Activated naive CD4-positive, alpha-beta T cell treated with anti-CD3 and anti-CD28 coated beads, Interleukin-2, amount 50 U/mL, for 72 hours (primary cell): ENCODE data around the gene ATP2C2. TPM values are rescaled to one million over a fixed set of nuclear protein-coding genes. Genes with fewer than 3 reads are reported as not detected.

Experiments
- ATAC-seq, 2 donors: fragments of 150-1000 bp; cut with Tn5 transposase; 2 replicates each; pipeline ENCODE4 v1.10.0; 2021; ENCODE audit warnings: mild to moderate bottlenecking in 2 of 2, moderate library complexity in 2 of 2
- DNase-seq, 2 donors: peaks; one replicate each; pipeline ENCODE4 v3.0.0; 2021 to 2022; ENCODE audit warnings: low spot score in 2 of 2
- H3K27ac Mint-ChIP-seq, 2 donors: one replicate each; pipeline ENCODE4 v1.8.0; 2022; ENCODE audit warnings: mild to moderate bottlenecking in 2 of 2, mixed read lengths in 2 of 2
- H3K36me3 Mint-ChIP-seq, 2 donors: one replicate each; pipeline ENCODE4 v1.8.0; 2022; ENCODE audit warnings: mixed read lengths in 2 of 2
- H3K9me3 Mint-ChIP-seq, 2 donors: one replicate each; pipeline ENCODE4 v1.8.0; 2022; ENCODE audit warnings: mixed read lengths in 2 of 2
- total RNA-seq, 2 donors: library from RNA; stranded (reverse); gene quantifications; one replicate each; pipeline ENCODE4 v1.2.3, GENCODE V29; 2022

The ATP2C2 gene
- total RNA-seq, 2 donors from 2014 or later = not detected

DNA sequence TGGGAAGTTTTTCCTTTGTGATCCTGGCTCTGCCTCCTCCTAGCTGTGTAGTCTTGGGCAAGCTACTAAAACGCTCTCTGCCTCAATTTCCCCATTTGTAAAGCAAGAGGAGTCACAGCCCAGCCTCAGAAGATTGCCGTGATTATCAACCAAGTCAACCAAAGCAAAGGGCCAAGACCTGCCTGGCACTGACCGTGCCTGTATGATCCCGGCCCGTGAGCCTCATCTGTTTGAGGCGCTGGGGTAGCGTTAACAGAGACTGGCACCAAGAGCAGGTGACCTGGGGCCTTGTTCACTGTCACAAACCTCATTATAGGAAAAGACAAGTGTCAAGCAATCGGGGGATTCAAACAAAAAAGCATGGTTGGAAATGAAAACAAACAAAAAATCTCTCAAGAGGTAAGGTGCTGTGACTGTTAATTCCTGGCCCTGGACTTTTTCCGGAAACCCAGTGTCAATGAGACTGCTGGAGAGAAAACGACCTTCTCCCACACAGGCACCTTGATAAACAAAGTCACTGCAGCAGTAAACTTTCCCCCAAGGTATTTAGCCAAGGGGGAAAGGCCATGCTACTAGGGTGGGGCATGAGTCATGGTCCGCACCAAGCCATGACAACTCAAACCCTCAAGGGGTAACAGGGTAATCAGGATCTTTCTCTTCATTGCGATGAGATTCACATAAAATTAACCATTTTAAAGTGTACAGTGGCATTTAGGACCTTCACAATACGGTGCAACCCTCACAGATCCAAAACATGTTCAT lies 130.7 kb downstream of the ATP2C2 start:
- DNase-seq = no peak
- no peak for ATAC-seq
- Mint-ChIP-seq H3K27ac (no peak overlapping the region), H3K9me3 (peaks cover 0 to 5% of the 10 kb centered on the region in 2 donors), H3K36me3 (peaks cover 13 to 17% of the 10 kb centered on the region in 2 donors)

DNA sequence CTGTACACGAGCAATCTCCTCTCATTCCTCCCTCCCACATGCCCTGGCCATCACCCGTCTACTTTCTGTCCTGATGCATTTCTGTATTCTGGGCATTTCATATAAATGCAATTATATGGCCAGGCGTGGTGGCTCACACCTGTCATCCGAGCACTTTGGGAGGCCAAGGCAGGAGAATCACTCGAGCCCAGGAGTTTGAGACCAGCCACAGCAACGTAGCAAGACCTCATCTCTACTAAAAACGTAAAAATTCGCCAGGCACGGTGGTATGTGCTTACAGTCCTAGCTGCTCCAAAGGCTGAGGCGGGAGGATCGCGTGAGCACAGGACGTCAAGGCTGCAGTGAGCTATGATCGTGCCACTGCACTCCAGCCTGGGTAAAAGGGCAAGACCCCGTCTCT lies 131.3 kb downstream of the ATP2C2 start:
- H3K36me3 Mint-ChIP-seq = peaks cover 9 to 12% of the 10 kb centered on the region in 2 donors
- DNase-seq (no peak), ATAC-seq (no peak)
- H3K27ac Mint-ChIP-seq = no peak overlapping the region
- H3K9me3 Mint-ChIP-seq = peaks cover 0 to under 1% of the 10 kb centered on the region in 2 donors

DNA sequence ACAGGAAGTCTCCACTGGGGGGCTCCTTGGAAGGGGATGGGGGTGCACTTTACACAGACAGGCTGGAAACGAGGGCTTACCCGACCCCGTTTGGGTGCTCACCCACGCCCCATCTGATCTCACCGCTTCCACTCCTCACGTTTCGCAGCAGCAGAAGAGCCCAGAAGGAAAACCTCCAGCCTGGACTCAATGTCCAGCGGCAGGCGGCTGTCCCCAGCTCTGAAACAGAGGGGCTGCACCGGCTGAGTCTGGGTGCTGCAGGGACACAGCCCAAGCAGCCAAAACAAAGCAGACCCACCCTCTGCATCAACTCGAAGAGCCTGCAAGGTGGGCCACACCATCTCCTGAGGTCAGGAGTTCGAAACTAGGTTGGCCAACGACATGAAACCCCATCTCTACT lies 132.2 kb downstream of the ATP2C2 start:
- H3K9me3 Mint-ChIP-seq = no peaks in the 10 kb centered on the region
- DNase-seq (no peak), ATAC-seq (no peak)
- no peak overlapping the region for H3K27ac Mint-ChIP-seq
- peaks cover 8% of the 10 kb centered on the region in 2 donors for H3K36me3 Mint-ChIP-seq

DNA sequence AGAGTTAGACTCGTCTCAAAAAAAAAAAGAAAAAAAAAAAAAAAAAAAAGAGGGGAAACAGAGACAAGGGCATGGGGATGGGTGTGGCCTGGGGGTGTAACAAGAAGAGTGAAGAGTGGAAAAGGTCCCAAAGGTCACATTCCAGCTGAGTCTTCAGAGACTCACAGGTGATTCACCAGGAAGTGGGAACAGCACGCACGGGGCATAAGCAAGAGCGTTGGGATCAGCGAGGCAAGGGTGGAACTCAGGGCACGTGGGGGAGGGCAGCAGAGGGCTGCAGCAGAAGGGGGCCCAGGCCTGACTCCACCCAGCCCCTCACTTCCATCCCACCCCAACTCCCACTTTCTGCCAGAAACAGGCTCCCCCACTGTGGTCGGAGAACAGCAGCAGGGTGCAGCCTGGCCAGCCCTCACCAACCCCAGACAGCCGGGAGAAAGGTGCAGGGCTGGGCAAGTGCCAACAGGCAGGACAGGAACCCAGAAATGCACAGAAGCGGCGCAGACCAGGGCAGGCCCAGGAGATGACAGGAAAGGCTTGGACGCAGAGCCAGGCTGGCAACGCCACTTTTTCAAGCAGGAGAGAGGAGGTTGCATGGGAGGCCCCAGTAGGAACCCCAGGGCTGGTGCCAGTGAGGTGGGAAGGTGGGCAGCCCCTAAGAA lies 132.9 kb downstream of the ATP2C2 start:
- no peak for DNase-seq
- Mint-ChIP-seq H3K27ac (no peak overlapping the region), H3K36me3 (peaks cover 7 to 10% of the 10 kb centered on the region in 2 donors), H3K9me3 (no peaks in the 10 kb centered on the region)
- ATAC-seq = no peak

DNA sequence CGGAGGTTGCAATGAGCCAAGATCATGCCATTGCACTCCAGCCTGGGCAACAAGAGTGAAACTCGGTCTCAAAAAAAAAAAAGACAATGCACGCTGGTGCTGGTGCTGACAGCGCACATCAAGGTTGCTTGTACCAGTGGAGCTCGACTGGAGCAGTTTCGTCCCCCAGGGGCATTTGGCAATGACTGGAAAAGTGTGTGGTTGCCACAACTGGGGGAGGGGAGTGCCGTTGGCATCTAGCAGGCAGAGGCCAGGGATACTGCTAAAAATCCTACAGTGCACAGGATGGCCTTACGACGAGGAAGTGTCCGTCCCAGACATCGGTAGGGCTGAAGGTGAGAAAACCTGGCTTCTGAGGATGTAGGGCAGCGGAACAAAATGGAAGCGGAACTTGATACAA lies 133.7 kb downstream of the ATP2C2 start:
- DNase-seq = no peak
- Mint-ChIP-seq H3K9me3 (no peaks in the 10 kb centered on the region), H3K27ac (no peak overlapping the region), H3K36me3 (peaks cover 4 to 7% of the 10 kb centered on the region in 2 donors)
- ATAC-seq = no peak

DNA sequence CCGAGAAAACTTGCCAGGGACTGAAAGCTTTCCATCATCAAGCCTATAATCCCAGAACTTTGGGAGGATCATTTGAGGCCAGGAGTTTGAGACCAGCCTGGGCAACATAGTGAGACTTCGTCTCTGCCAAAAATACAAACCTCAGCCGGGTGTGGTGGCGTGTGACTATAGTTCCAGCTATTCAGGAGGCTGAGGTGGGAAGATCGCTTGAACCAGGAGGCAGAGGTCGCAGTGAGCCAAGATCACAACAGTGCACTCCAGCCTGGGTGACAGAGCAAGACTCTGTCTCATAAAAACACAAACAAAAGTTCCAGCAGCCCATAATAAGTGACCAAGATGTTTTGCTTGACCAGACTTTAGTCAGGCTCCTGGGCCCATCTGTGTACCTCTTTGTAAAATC lies 134.2 kb downstream of the ATP2C2 start:
- H3K27ac Mint-ChIP-seq = no peak overlapping the region
- H3K9me3 Mint-ChIP-seq = no peaks in the 10 kb centered on the region
- no peak for ATAC-seq
- no peak for DNase-seq
- H3K36me3 Mint-ChIP-seq = peaks cover 4 to 7% of the 10 kb centered on the region in 2 donors

DNA sequence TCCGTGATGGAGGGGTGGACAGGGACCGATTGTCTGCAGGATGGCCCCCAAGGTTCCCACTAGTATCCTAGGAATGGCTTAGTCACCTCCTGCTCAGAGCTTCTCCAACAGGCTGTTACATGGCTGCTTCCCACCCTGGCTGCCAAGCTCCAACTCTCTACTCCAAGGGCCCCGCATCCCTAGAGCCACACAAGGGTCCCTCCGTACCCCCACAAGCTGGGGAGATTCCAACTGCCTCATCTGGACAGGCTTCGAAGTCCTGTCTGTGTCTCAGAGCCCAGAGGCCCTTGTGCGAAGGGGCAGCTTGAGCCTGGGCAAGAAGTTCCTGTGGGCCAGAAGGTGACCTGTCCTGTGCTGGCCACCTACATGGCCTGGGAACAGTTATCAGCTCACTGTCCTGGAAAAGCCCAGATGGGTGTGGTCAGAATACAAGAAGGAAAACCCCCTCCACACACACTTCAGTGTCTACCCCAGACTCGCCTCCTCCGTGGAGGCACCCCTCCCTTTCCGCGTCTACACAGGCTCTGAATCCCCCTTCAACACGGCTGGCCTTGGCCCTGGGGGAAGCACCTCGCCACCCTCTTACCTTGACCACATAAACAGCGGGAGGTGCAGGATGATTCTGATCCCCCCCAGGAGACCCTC lies 135.5 kb downstream of the ATP2C2 start:
- peak overlapping the region in 1 of 2 donors; percentile 91 for H3K27ac Mint-ChIP-seq
- no peak for ATAC-seq
- H3K9me3 Mint-ChIP-seq = no peaks in the 10 kb centered on the region

DNA sequence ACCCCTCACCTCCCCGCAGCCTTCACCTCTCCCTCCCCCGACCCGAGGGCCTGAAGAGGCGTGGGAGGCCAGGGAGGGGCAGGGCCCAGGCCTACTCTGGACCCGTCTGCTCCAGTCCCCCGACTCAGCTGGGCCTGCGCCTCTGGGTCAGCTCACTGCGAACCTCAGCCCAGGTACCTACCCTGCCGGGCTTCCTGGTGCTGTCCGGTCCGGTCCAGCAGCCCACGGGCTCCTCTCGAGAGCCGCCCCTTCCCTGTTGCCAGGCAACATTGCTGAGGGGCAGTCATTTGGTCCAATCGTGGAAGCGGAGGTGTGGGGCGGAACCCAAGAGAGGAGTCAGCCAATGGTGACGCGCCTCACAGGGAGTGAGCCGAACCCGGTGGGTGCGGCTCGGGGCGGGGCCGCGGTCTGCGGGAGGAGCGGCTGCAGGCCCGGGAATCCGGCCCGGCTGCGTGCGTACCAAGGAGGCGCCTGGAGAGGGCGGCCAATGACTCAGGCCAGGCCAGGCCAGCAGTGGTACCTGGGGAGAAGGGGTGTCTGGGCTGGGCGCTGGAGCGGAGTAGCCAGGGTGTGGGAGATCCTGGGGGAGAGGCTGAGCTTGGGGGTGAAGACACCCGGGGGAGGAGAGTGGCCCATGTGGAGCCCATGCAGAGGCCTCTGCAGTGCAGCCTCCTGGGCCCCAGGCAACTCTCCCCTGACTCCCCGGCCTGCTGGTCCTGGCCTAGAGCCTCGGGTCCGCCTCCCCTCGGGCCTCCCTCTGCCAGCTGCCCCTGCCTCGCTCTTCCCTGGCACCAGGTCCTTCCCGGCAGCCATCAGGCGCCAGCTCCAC lies 136.3 kb downstream of the ATP2C2 start, which contains the start of gene MEAK7:
Gene MEAK7, minus strand, starts transcription at position 240 of the 829 bp plus-strand sequence. CDS start 6,573 bp downstream, outside the sequence.
- peak; percentile 93 to 95 for ATAC-seq
- no peaks in the 10 kb centered on the region for H3K9me3 Mint-ChIP-seq
- DNase-seq = peak; percentile 98 to 100
- peaks cover 4 to 7% of the 10 kb centered on the region in 2 donors for H3K36me3 Mint-ChIP-seq
- H3K27ac Mint-ChIP-seq = peak within 1 kb of the TSS; percentile 91 to 95

More for the DNA sequence above, 135.5 kb downstream of the ATP2C2 start:
- no peak for DNase-seq
- H3K36me3 Mint-ChIP-seq = peaks cover 4 to 7% of the 10 kb centered on the region in 2 donors

DNA sequence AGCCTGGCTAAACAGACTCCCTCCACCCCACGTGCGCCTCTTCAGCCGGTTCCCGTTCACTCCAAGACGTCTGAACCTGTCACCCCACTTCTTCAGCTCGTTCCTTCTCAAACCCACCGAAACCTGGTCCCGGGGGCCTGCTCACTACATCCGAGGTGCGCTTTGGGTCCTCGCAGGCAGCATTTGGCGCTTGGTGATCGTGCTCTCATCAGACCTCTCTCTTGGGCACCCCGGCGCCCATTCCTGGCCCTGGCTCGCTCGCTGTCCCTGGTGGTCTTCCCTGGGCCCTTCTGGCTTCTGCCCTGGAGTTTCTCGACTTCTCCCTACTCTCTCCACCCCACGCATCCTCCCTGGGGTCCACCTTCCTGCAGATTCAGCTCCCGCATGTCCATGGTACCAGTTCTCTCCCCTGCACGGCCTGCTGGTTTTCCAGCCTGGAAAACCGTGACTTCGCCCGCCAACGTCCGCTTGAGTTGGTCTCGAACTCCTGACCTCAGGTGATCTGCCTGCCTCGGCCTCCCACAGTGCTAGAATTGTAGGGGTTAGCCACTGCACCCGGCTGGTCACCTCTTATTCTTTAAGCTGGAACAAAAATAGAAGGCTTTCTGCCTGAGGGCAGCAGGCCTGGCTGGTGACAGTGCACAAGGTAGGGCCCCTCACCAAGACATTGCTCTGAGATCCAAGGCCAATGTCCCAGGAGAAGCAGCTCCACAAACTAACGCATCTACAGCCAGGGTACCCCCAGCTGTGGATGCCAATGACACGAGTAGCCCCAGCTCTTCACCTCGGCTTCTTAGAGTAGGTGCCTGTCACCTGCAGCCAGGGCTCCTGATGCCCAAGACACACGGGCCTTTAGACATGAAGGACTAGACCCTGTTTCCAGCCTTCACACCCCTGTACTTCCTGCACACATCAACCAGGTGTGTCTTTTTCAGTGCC lies 137.2 kb downstream of the ATP2C2 start:
- DNase-seq = no peak
- Mint-ChIP-seq H3K9me3 (no peaks in the 10 kb centered on the region), H3K36me3 (peaks cover 4 to 7% of the 10 kb centered on the region in 2 donors), H3K27ac (peak overlapping the region; percentile 91 to 95)
- ATAC-seq = no peak

DNA sequence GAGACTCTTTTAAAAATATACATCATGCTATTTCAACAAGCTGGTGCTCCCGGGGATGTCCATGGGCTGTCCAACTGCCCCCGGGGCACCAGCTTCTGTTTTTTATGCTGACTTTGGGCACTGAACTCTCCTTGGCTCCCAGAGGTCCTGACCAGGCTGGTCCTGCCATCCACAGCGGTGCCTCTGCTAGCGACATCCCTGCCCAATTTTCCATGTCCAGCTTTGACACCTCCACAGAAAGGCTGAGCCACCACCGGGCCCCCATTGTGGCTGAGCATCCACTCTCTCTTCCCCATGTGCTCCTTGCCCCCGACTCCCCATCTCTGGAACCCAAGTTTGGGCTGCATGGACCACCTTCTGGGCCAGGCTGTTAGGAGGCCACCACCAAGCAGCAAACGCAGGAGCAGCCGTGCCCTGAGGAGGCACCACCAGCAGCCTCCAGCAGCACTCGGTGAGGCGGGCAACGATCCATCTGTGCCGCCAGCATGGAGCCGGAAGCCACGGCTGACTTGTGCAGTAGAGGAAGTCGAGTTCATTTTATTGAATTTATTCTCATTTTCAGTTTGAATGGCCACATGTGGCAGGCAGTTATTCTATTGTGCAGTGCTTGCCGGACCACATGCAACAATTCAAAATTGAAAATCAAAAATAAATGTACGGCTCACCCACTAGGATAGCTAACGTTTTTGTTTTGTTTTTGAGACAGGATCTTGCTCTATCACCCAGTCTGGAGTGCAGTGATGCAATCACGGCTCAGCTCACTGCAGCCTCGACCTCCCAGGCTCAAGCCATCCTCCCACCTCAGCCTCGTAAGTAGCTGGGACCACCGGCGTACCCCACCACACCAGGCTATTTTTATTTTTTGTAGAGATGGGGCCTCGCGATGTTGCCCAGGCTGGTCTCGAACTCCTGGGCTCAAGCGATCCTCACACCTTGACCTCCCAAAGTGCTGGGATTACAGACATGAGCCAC lies 139.0 kb downstream of the ATP2C2 start:
- peak in 1 of 2 donors; percentile 1 for ATAC-seq
- Mint-ChIP-seq H3K27ac (peak overlapping the region; percentile 31 to 65), H3K36me3 (peaks cover 4 to 7% of the 10 kb centered on the region in 2 donors), H3K9me3 (no peaks in the 10 kb centered on the region)
- DNase-seq = peak in 1 of 2 donors; percentile 35

DNA sequence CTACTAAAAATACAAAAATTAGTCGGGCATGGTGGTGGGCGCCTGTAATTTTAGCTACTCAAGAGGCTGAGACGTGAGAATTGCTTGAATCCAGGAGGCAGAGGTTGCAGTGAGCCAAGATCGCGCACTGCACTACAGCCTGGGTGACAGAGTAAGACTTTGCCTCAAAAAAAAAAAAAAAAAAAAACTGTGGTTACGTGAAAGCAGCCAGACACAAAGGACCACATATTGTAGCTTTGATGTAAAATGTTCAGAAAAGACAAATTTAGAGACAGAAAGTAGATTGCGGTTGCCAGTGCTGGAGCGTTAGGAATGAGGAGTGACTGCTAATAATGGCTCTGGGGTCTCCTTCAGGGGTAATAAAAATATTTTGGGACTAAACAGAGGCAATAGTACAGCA lies 140.2 kb downstream of the ATP2C2 start:
- Mint-ChIP-seq H3K9me3 (no peaks in the 10 kb centered on the region), H3K27ac (peak overlapping the region in 1 of 2 donors; percentile 69), H3K36me3 (peaks cover 4 to 14% of the 10 kb centered on the region in 2 donors)
- DNase-seq = no peak
- ATAC-seq = no peak

DNA sequence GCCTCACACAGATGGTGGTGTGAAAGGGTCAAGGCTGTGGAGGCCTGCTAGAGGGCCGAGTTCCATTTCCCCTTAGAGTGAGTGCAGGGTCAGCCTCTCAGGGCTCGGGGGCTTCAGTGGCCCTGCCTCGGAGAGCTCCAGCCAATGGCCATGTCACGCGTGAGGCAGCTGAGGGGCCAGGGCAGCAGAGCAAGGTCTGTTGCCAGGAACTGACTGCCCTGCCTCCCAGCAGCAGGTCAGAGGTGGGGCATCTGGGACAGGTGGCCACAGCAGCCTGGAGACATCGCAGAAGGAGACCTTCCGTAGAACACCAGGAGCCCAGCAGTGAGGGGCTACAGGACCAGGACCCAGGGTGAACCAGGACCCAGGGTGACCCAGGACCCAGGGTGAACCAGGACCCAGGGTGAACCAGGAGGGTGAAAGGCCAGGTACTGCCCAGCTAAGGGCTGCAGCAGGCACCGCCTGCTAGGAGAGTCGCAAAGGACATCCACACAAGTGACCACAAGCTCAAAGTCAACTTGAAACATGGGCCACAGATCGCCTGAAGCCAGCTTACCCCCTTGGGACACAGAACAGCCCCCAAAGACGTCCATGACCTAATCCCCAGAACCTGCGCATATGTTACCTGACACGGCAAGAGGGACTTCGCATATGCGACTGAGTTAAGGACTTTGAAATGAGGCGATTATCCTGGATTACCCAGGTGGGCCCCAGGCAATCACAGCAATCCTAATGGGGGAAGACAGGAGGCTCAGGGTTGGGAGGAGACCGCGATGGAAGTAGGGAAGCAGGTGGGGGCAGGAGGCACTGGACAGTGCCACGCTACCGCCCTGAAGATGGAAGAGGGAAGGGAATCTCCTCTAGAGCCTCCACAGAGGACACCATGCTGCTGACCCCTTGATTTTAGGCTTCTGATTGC lies 141.0 kb downstream of the ATP2C2 start:
- H3K9me3 Mint-ChIP-seq = no peaks in the 10 kb centered on the region
- no peak for ATAC-seq
- H3K27ac Mint-ChIP-seq = no peak overlapping the region
- DNase-seq = no peak
- peaks cover 4 to 17% of the 10 kb centered on the region in 2 donors for H3K36me3 Mint-ChIP-seq

DNA sequence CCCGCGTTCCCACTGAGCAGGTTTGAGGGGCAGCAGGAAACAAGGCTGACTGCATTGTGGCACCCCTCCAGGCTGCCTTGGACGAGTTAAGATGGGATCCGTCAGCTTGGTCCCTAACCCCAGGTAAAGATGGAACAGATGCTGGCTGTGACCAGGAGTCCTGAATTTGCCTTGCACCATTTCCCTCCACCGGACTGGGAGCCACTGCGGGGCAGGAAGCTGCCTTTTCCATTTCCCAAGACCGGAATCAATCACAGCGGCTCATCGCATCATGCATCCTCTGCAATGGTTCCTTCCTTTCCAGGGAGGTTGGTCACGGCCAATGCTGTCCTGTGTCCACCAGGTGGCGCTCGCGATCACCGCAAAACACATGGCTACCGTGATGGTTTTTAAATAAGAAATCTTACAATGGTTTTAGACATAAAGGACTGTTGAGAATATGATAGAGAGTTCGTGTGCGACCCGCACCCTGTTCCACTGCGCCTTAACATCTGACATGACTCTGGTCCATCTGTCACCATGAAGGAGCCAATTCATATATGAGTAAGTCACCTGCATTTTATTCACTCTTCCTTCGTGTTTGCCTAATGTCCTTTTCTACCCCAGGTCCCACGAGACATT lies 143.0 kb downstream of the ATP2C2 start:
- Mint-ChIP-seq H3K27ac (peak overlapping the region in 1 of 2 donors; percentile 31), H3K36me3 (peaks cover 0 to 12% of the 10 kb centered on the region in 2 donors), H3K9me3 (no peaks in the 10 kb centered on the region)
- peak; percentile 81 to 87 for DNase-seq
- peak; percentile 29 to 34 for ATAC-seq
